Stimulated activated CD8-positive, alpha-beta memory T cell treated with anti-CD3 and anti-CD28 coated beads, Interleukin-12 subunit alpha, Interleukin-12 subunit beta, amount 100 ng/mL, for 1 hour (primary cell): ENCODE data around the gene RACK1.
"Not testable (repeated sequence)": the region's sequence is repeated elsewhere in the genome, so short reads cannot be mapped to it uniquely, and the experiment has no call there.

Experiments used
- DNase-seq: peaks from one replicate; pipeline ENCODE4 v3.0.0-alpha.2; 2020; ENCODE audit warnings: low read depth

RACK1 gene

DNA sequence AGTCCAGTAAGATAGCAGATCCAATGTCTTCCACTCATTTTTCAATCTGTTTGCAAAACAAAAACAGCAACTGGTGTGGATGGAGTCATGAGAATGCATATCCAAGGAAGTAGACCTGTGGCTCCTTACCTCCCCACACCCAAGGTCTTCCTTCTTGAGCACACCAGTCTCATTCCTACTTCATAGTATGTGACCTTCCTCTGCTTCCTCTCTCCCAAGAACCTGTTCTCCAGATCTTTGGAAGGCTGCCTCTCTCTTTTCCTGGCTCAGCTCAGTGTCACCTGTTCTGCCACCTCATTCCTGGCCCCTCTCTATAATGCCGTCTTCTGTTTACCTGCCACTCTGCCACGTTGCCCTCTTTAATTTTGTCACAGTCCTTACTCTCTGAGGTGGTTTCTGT, 30.8 kb downstream of the RACK1 start:
- DNase-seq: no peak

DNA sequence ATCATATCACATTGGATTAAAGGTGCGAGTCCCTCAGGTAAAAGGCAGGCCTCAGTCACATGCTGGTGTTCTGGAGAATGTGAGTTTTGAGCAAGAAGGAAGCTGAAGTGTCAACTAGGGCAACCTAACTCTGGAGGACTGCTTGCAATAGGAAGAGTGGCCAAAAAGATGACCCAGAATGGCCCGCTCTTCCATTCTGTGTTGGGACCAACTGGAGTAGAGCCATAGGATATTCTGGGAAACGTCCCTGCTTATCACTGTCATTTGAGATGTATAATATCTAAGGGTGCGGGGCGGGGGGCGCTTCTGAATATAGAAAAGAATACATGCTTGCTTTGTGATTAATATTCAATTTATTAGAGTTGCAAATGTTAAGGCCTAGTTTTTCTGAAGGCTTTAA, 31.6 kb downstream of the RACK1 start:
- DNase-seq: no peak

DNA sequence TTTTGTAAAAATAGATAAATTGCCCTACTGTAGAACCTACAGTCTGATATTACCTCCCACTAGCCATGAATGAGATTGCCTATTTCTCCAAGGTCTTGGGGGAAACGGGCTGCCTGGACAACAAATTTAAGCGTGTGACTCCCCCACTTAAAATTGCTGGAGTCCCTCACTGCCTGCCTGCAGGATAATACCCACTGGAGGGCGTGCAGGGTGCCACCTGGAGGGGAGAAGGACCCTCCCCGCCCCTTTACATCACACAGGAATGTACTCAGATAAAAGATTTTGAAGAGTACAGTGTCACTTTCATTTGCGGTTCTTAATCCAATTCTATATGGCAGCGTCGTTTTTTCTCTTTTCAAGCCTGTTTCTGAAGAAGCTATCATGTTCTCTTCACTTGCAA, 32.5 kb downstream of the RACK1 start:
- no peak for DNase-seq

- DNase-seq: not testable (repeated sequence)
Measured at GRCh38 chr5:181210698-181211097, 33.0 kb downstream of the RACK1 start.

DNA sequence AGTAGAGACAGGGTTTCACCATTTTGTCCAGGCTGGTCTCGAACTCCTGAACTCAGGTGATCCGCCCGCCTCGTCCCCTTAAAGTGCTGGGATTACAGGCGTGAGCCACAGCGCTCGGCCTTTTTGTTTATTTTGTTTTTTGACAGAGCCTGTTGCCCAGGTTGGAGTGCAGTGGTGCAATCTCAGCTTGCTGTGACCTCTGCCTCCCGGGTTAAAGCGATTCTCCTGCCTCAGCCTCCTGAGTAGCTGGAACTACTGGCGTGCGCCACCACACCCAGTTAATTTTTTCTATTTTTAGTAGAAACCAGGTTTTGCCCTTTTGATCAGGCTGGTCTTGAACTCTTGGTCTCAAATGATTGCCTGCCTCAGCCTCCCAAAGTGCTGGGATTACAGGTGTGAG, 33.6 kb downstream of the RACK1 start:
- DNase-seq: not testable (repeated sequence)

GRCh38 chr5:181209006-181209405, 34.7 kb downstream of the RACK1 start:
- DNase-seq: not testable (repeated sequence)

DNA sequence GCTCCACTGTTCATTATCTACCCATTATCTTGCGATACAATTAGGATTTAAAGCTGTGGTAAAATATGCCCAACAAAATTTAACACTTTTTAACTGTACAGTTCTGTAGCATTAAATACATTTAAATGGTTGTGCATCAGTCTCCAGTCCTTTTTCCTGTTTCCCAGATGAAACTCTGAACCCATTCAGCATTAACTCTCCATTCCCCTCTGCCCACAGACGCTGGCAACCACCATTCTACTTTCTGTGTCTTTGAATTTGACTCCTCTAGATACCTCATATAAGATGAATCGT, 35.8 kb downstream of the RACK1 start:
- DNase-seq: no peak

DNA sequence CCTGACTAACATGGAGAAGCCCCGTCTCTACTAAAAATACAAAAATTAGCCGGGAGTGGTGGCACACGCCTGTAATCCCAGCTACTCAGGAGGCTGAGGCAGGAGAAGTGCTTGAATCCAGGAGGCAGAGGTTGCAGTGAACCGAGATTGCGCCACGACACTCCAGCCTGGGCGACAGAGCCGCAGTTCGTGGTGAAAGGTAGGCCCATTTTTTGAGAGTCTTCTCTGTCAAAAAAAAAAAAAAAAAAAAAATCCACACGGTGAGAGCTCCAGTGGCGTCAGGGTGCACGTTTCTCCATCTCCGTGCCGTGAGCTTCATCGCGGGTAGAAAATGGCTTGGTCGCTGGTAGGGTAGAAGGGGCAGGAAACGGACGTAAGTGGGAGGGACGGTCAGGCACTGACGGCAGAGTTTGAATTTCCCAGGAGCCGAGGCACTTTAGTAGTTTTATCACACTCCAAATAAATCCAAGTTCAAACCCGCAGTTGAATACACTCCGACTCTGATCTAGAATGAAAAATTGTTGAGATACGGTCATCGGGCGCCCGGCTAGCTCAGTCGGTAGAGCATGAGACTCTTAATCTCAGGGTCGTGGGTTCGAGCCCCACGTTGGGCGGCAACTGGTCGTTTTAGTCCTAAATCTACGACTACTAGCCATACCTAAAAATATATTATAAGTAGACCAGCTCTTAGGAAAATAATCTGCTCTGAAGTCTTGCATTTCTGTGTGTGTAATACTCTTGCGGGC, 36.3 kb downstream of the RACK1 start:
- DNase-seq: no peak

DNA sequence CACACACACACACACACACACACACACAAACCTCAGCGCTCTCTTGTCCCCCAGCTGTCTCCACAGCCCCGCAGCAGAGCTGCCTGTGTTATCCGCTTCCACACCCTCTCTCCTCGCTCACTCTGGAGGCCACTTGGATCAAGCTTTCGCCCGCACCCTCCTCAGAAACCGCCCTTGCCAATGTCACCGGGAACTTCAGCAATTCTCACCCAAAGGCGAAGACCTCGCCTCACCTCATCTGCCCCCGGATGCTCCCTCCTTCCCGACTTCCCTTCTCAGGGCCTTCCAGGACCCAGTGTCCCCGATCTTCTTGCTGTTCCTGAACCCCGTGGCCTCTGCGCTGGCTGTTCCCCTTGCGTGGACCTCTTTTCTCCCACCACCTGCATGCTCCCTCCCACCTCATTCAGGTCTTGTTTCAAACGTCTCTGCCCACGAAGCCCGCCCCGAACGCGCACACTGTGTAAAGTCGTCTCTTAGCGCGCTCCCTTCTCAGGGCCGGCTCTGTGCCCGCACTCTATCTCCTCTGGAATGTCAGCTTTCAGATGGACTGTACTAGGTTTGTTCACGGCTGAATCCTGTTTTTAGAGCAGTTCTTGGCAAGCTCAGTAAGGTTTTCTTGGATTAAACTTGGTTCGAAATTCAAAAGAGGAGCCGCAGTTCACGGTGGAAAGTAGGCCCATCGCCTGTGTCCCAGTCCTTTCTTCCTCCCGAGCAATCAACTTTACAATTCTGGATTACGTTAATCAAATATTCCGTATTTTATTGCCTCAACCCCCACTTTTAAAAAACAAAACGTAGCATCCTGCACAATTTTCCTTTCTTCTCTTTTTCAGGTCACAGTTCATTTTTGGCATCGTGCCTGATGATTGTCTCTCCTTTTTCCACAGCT, 37.7 kb downstream of the RACK1 start:
- no peak for DNase-seq

GRCh38 chr5:181204826-181205760, 38.6 kb downstream of the RACK1 start, which contains the start of gene TRIM7:
TRIM7 (minus strand) TSS chr5:181205196; CDS start chr5:181205110, 86 bp downstream.
- no peak for DNase-seq

DNA sequence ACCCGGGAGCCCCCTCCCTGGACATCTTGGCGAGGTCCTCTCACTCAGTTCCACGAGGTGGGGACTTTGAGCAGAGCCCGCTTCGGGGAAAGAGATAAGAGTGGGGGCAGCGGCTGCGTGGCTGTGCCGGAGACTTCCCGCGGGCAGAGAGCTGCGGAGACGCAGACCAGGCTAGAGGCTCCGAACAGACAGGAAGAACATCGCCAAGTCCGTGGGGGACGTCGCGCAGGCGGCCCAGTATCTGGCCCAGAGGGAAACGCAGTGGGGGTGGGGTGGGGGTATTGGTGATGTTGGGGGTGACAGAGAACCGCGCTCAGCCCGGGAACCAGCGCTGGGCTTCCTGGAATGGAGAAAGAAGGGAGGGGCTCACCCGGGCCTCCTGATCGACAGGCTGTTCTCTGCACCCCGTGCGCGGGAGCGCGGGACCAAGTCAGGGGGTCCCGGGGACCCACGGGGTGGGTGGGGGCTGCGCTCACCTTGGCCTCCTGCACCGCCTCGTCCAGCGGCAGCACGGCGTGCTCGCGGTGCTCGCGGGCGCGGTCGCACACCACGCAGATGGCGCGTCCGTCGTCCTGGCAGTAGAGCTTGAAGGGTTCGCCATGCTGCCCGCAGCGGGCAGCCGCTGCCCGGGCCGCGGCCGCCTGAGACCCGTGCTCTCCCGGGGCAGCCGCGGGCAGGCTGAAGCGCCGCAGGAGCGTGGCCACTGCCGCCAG, 39.4 kb downstream of the RACK1 start:
- DNase-seq: no peak

DNA sequence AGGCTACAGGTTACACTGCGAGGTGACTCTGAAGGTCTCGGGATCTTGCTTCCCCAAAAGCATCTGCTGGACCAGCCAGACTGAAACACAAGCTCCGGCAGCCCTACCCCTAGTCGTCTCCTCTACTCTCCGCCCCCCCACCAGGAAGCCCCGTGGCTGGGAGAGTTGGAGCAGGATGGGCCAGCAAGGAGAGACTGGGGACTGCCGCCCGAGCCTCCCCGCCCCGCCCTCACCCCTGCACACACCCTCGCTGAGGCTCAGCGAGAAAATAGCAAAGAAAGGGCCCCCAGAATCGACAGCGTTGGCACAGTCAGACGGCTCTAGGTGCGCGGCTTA, 40.0 kb downstream of the RACK1 start:
- DNase-seq: no peak

DNA sequence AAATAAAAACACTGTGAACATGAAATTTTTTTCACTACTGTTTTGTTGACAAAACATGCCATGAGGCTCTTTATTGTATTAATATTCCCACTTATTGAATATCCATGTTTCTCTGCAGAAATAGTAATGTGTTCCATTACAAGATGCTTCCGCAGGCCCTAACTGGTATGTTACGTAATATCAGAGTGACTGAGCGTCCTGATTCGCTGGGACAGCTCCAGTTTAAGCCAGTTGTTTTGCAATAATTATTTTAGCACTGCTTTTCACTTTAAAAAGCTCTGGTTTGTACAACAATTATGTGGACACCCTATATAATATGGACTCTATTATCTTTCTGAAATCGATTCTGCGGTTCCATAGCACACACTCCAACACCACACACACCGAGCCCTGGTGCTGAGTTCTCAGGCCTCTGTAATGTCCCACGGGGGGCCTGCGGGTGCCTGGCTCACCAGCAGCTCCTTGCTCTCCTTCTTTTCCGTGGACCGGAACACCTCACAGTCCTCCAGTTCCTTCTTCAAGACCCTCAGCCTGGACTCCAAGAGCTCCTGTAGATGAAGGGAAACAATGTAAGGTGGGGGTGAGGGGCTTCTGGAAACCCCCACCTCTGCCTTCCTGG, 40.5 kb downstream of the RACK1 start:
- no peak for DNase-seq

DNA sequence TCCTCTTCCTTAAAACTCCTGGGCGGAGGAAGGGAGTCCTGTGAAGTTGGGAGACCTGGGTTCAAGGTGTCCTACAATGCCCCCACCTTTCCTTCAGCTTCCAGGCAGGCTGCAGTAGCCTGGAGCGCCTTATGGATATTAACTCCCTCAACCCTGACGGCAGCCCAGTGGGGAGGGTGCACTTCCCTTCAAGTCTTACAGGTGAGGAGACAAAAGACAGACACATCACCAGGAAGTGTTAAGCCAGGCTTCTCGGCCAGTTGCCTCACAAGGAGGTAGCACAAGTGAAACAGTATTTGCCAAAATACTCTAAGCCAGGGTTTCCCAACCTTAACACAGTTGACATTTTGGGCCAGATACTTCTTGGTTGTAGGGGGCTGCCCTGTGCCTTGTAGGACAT, 42.9 kb downstream of the RACK1 start:
- DNase-seq: no peak

DNA sequence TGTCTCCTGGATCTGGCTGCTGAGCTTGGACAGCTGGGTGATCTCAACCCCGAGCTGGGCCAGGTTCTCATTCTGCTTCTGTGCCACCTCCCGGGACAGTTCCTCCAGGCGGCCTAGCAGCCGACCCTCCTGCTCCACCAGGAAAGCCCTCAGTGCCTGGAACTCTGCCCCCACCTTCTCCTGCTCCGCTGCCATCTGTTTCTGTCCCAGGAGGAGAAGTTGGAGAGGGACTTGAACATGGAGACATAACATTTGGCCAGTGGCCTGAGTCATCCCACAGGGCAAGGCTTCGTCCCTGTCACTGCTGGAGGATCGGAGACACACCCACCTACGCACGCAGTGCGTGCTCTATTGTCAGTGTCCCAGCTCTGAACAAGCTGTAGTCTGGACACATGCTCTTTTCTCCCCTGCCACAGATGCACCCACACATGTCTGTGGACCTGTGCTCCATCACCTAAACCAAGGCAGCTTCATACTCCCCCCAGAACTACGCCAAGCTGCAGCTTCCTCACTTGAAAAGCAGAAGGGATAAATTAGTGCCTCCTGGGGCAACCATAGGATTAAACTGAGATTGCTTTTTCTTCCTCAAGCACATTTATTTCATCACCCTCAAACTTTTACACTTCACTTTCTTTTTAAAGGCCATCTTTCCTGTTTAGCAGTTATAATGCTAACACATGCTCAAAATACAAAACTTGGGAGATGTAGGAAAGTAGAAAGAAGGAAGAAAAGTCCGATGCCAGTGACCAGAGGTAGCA, 43.6 kb downstream of the RACK1 start:
- no peak for DNase-seq

- no peak for DNase-seq
Measured at GRCh38 chr5:181198905-181199519, 44.7 kb downstream of the RACK1 start.

DNA sequence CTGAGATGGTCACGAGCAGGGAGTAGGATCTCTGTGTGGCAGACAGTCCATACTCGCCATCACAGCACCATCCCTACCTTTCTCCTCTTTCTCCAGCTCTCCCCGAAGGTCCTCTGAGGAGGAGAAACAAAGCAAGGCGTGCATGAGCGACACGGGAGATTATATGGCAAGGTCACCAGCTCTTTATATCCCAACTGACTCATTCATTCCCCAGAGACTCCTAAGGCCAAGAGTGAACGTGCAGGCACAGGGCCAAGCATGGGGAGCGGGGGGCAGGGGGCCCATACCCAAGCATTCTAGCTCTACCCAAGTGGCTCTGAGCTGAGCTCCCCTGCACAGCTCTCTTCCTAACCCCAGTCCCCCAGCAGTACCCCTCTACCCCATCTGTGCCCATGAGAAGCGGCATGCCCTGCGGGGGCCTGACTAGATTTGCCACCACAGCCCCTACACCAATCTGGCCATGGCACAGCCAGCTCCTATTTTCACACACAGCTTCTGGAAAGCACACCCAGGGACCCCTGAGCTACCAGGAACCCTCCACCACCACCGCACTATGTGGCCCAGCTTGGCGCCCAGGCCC, 45.5 kb downstream of the RACK1 start:
- DNase-seq: no peak

DNA sequence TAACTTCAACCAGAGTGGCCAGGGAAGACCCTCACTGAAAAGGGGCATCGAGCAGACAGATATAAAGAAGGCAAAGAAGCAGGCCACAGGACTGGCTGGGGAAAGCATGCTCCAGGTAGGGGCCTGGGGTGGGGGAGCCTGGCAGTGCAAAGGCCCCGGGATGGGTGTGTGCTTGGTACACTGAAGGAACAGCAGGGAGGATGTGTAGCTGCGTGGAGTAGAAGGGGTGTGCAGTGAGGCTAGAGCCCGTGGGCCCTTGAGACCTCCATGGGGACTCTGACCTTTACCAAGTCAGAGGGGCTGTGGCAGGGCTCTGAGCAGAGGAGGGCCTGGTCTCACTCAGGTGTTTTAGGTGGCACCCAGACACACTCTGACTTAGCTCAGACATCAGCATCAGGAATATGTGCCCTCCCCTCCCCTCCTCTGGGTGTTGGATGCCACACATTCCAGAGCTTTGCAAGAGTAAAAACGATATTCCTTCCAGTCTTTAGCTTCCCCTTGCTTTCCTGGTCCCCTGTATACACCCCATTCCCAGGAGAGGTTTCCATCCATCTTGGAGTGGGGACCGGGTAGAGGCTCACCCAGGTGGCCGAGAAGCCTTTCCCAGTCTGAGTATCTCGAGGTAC, 46.3 kb downstream of the RACK1 start:
- no peak for DNase-seq

DNA sequence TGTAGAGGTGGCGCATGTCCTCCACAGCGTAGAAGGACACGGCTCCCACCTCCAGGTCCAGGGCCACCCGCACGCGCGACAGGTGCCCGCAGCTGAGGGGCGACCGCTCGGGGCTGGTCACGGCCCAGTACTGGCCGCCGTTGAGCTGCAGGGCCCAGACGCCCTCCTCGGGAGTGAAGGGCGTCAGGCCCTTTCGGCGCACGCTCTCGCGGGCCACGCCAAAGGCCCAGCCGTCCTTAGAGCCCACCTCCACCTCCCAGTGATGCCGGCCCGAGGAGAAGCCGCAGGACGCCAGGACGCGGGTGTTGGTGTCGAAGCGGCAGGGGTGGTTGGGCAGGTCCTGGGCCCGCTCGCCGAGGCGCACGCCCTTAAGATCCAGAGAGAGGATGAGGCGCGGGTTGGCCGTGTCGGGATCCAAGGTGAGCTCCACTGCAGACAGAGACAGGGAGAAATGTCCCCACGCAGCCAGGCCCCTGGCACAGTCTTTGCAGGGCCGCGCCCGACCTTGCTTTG, 48.4 kb downstream of the RACK1 start:
- no peak for DNase-seq
